Measurements from ENCODE around the gene FCGR2B. TPM values are rescaled to one million over a fixed set of nuclear protein-coding genes. Genes with fewer than 3 reads are reported as not detected.
A peak's percentile ranks its signal among the peaks of the same experiment; 100 is the strongest.
"Not testable (repeated sequence)": the region's sequence is repeated elsewhere in the genome, so short reads cannot be mapped to it uniquely, and the experiment has no call there.

The FCGR2B gene
- total RNA-seq (10 to 100 TPM in 2 of 9 donors, 1 to 10 TPM in 7; 3.8 to 51.6 (median 5.6) TPM), polyA plus RNA-seq (1 to 10 TPM; 2.5 to 3.5 TPM)
- long read RNA-seq, donor 1, partial matches to known transcripts: 0 of 2 reads
- long read RNA-seq, donor 1, other reads (novel, unspliced or antisense): 0 of 2 reads
- long read RNA-seq, donor 2: 0 reads
- long read RNA-seq, donor 3: 0 reads

DNA sequence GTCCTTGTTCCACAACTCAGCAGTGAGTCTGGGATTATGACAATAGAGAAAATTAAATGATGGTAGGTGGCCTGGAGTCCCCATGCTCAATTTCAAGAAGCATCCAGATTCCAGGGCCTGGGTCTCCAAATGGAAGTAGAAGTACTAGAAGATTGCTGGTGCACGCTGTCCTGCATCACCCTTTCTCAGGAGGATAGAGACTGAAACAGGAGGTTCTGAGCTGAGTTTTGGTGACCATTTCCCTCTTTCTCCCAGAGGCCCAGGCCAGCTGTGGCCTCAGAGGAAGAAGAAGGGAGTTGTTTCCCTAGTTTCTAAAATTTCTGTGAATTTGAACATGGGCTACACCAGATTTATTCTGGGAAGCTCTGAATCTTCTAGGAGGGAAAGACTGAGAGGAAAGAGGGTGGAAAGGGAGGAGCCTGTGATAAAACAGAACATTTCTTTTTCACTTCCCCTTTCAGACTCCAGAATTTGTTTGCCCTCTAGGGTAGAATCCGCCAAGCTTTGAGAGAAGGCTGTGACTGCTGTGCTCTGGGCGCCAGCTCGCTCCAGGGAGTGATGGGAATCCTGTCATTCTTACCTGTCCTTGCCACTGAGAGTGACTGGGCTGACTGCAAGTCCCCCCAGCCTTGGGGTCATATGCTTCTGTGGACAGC, at the start of gene FCGR2B:
Gene FCGR2B (plus strand): TSS at position 460 of the 656 bp plus-strand sequence. CDS start 99 bp downstream, at position 559.
- H3K9me3 ChIP-seq; intact Hi-C loops (cut with DNase I); H3K27ac ChIP-seq; H3K36me3 ChIP-seq; H3K27me3 ChIP-seq; DNase-seq; H3K4me1 ChIP-seq: not testable (repeated sequence)
- H3K4me3 ChIP-seq: peak within 1 kb of the TSS in 1 of 12 donors; percentile 34
- peak; percentile 34 to 60 (median 44) for ATAC-seq
- WGBS, 4 donors: no CpG with 5 or more reads among the region's 4 CpGs

DNA sequence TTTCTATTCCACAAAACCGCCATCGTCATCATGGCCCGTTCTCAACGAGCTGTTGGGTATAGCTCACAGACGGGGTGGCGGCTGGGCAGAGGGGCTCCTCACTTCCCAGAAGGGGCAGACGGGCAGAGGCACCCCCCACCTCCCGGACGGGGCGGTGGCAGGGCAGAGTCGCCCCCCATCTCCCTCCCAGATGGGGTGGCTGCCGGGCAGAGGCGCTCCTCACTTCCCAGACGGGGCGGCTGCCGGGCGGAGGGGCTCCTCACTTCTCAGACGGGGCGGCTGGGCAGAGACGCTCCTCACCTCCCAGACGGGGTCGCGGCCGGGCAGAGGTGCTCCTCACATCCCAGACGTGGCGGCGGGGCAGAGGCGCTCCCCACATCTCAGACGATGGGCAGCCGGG, 46.5 kb upstream of the FCGR2B start:
- not testable (repeated sequence) for H3K4me3 ChIP-seq, DNase-seq, H3K36me3 ChIP-seq, ATAC-seq, H3K27ac ChIP-seq, H3K4me1 ChIP-seq, H3K9me3 ChIP-seq
- peaks cover 0 to 13% (median 2%) of the 10 kb centered on the region in 9 donors for H3K27me3 ChIP-seq
- intact Hi-C loops (cut with DNase I): loop anchor here in 1 of 10 donors (10.0 kb wide), 1 partner anchor 92 kb away; the partner anchor contains the start of gene HSPA6
- 86 to 95% (median 93%) methylated on average over 8 to 30 of the region's 30 CpGs for WGBS, 4 donors

DNA sequence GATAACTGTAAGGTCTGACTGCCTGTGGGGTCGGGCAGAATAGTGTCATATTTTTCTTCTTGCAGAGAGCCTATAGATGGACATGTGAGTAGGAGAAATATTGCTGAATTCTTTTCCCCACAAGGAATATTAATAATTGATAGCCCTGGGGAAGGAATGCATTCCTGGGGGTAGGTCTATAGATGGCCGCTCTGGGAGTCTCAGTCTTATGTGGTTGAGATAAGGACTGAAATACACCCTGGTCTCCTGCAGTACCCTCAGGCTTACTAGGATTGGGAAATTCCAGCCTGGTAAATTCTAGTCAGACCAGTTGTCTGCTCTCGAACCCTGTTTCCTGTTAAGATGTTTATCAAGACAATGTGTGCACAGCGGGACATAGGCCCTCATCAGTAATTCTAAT, 44.4 kb upstream of the FCGR2B start:
- H3K9me3 ChIP-seq, DNase-seq, H3K27ac ChIP-seq, ATAC-seq, H3K4me3 ChIP-seq, H3K36me3 ChIP-seq: not testable (repeated sequence)
- Histone ChIP-seq H3K27me3 (peaks cover 0 to 23% (median 4%) of the 10 kb centered on the region in 9 donors), H3K4me1 (peaks cover 0 to 11% (median 0%) of the 10 kb centered on the region in 12 donors)
- WGBS, 4 donors: 87 to 91% (median 89%) methylated on average over 4 of the region's 4 CpGs
- intact Hi-C loops (cut with DNase I): loop anchor here in 1 of 10 donors (10.0 kb wide), 1 partner anchor 94 kb away; the partner anchor contains the start of gene HSPA6

DNA sequence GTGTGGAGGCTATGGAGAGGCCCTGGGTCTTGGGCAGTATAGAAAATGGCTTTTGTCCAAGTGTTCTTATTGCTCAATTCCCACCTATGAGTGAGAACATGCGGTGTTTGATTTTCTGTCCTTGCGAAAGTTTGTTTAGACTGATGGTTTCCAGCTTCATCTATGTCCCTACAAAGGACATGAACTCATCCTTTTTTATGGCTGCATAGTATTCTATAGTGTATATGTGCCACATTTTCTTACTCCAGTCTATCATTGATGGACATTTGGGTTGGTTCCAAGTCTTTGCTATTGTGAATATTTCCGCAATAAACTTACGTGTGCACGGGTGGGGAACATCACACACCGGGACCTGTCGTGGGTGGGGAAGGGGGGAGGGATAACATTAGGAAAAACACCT, 42.5 kb upstream of the FCGR2B start:
- intact Hi-C loops (cut with DNase I); H3K9me3 ChIP-seq; ATAC-seq; H3K36me3 ChIP-seq; H3K27ac ChIP-seq; H3K4me3 ChIP-seq; DNase-seq: not testable (repeated sequence)
- H3K27me3 ChIP-seq: peaks cover 0 to 28% (median 4%) of the 10 kb centered on the region in 9 donors
- 84 to 92% (median 90%) methylated on average over 7 of the region's 7 CpGs for WGBS, 4 donors
- peaks cover 0 to 11% (median 0%) of the 10 kb centered on the region in 12 donors for H3K4me1 ChIP-seq

DNA sequence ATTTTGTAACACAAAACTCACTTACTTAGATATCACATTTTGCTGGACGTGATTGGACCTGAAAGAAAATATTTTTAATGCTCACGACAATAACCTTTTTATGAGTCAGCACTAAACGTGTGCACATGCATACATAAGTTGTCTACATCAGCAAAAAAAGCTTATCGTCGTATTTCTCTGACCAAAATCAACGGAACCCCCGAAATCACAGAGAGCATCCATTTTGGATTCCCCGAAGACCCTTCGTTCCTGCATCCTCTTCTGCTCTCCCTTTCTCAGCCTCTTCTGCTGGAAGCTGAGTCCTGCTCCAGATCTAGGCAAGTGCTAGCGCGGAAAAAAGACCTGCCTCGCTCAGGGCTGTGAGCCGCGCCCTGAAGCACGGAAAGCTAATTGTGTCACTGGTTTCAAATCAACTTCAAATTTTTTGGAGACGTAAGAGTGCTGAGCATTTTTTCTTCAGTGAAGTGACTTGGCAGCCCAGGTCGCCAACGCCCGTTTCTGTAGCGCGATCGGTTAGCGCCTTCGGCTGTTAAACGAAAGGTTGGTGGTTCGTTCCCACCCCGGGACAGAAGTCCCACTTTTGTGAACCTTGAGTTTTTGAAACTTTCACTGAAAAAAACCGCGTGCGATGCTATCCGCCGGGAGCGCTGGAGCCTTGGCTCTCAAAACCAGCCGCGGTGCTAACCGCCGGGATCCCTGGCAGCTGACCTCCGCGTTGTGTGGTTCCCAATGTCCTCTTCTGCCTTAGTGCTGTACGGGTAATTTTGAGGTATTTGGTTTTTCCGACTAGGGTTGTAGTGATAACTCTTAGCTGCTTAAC, 41.6 kb upstream of the FCGR2B start:
- Histone ChIP-seq H3K4me3 (peak overlapping the region in 11 of 12 donors; percentile 24 to 63 (median 46)), H3K4me1 (peaks cover 0 to 11% (median 0%) of the 10 kb centered on the region in 12 donors), H3K27ac (peak overlapping the region in 2 of 12 donors; percentile 29 to 75), H3K27me3 (peaks cover 0 to 28% (median 4%) of the 10 kb centered on the region in 9 donors)
- H3K36me3 ChIP-seq; intact Hi-C loops (cut with DNase I); H3K9me3 ChIP-seq: not testable (repeated sequence)
- DNase-seq (peak in 4 of 5 donors; percentile 34 to 61 (median 45)), ATAC-seq (peak in 3 of 4 donors; percentile 51 to 77 (median 72))
- 2 to 6% (median 4%) methylated on average over 39 to 41 of the region's 41 CpGs for WGBS, 4 donors

DNA sequence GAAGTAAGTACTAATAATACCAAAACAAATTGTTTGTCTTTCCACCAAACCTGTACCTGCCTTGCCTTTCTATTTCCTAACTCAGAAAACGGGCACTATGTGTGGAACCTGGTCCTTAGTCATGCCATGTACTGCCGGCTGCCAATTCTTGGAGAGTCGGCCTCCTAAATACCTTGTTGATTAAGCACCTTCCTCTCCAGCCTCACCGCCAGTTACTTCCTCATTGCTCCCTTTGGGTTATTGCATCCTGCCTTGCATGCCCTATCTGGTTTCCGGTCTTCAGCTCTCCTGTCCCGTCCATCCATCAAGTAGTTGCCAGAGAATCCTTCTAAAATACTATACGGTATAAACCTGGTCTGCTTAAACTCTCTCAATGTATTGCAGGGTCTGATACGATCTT, 40.9 kb upstream of the FCGR2B start:
- peak overlapping the region in 4 of 12 donors; percentile 40 to 58 (median 52) for H3K4me3 ChIP-seq
- H3K27ac ChIP-seq: peak overlapping the region in 1 of 12 donors; percentile 75
- DNase-seq; H3K9me3 ChIP-seq; H3K36me3 ChIP-seq; intact Hi-C loops (cut with DNase I): not testable (repeated sequence)
- 53 to 62% (median 57%) methylated on average over 8 of the region's 8 CpGs for WGBS, 4 donors
- H3K27me3 ChIP-seq: peaks cover 0 to 28% (median 4%) of the 10 kb centered on the region in 9 donors
- peaks cover 0 to 15% (median 0%) of the 10 kb centered on the region in 12 donors for H3K4me1 ChIP-seq
- ATAC-seq: peak in 1 of 4 donors; percentile 23

DNA sequence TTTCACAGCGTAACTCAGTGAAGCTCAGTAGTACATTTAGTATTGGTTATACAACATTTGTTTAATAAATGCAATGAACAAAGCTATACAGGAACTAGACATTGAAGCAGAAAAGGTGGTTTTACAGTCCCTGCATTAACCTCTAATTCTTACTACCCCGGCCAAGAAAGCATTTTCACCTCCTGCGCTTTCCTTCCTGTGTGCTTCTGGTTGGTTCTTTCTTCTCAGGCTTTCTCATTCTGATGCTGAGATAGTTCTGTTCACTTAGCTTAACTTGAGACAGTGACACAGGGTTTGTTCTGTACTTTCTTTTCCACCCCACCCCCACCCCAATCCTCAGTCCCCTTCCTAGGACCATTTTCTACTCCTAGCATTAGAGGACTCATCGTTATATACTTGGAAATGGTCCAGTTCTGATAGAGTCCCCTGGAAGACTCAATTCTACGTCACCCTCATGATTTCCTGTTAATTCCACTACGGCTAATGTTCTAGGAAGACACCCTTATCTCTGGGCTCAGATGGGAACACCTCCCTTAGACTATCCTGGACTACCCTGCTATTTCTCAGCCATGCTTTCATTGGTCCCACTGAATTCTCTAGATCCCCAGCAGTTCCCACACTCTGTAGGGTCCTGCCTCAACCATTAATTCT, 39.4 kb upstream of the FCGR2B start:
- ATAC-seq; DNase-seq; H3K36me3 ChIP-seq; H3K4me3 ChIP-seq; H3K9me3 ChIP-seq; intact Hi-C loops (cut with DNase I); H3K27ac ChIP-seq: not testable (repeated sequence)
- peaks cover 0 to 28% (median 4%) of the 10 kb centered on the region in 9 donors for H3K27me3 ChIP-seq
- peaks cover 0 to 16% (median 0%) of the 10 kb centered on the region in 12 donors for H3K4me1 ChIP-seq
- 40 to 49% (median 43%) methylated on average over 5 to 6 of the region's 6 CpGs for WGBS, 4 donors

DNA sequence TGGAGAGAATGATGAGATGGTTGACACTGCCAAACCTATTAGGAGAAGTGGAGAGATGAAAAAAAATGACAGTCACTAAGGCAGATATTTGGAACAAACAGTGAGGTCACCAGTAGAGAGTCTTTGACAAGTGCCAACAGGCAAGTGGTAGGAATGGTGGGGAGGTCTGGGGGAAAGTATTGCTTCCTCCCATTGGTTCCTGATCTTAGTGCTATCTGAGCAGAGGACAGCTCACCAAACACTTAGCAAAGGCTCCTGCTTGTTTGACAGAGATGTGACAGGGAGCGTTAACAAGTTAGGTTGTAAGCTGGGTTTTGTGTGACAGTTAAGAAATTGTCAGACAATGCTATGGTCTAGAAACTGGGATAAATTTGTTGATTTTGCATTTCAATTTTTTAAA, 38.3 kb upstream of the FCGR2B start:
- H3K4me1 ChIP-seq: peaks cover 0 to 16% (median 0%) of the 10 kb centered on the region in 12 donors
- 64 to 83% (median 77%) methylated on average over 1 of the region's 1 CpG for WGBS, 4 donors
- H3K4me3 ChIP-seq; ATAC-seq; H3K9me3 ChIP-seq; H3K36me3 ChIP-seq; intact Hi-C loops (cut with DNase I); DNase-seq; H3K27ac ChIP-seq: not testable (repeated sequence)
- peaks cover 0 to 28% (median 4%) of the 10 kb centered on the region in 9 donors for H3K27me3 ChIP-seq

DNA sequence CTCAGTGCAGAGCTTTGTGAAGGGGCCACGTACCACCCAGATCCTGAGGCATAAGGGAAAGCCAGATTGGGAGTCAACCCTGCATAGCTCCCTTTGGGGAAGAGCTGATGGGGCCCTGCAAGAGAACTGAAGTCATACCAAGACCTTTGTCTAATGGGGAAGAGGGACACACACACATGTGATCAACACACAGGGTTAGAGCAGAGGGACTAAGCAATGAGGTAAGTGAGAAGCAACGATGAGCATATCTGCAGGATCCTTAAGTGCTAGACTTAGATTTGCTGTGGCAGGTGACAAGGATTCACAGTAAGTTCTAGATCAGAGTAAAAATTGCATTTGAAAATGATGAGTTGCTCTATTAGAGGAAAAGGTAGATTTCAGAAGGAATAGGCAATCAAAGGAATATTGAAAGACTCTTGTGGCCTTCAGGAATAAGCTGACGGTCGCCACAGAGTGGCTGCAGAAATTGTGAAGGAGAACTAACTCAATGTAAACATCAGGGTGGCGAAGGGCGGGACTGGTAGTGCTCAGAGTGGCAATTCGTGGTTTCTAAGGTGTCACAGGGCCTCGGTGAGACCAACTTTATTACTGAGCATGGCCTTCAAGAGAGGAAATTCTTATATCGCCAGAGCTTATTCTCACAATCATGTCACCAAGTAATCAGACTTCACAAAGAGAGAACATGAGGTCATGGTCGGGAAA, 36.3 kb upstream of the FCGR2B start:
- DNase-seq; H3K9me3 ChIP-seq; H3K36me3 ChIP-seq; intact Hi-C loops (cut with DNase I); H3K4me3 ChIP-seq: not testable (repeated sequence)
- peak in 1 of 4 donors; percentile 21 for ATAC-seq
- Histone ChIP-seq H3K27ac (peak overlapping the region in 1 of 12 donors; percentile 37), H3K27me3 (peaks cover 0 to 15% (median under 1%) of the 10 kb centered on the region in 9 donors), H3K4me1 (peaks cover 0 to 11% (median 0%) of the 10 kb centered on the region in 12 donors)
- WGBS, 4 donors: 83 to 87% (median 86%) methylated on average over 9 of the region's 10 CpGs
